Ovary (tissue), 3 donors: Measurements from ENCODE around the gene SRMS.

Source experiments
- EP300 ChIP-seq: sonication (generic); formaldehyde crosslinking; IDR thresholded peaks from one replicate; pipeline ENCODE4 v1.6.1; 2017; ENCODE audit warnings: antibody characterized with exemption
- POLR2A ChIP-seq: fragments of 450-650 bp; IDR thresholded peaks from one replicate; pipeline ENCODE4 v1.6.1; 2017; ENCODE audit warnings: antibody characterized with exemption, mild to moderate bottlenecking, moderate library complexity
- TF ChIP-seq, protein P1 (sequence below), 3 donors: fragments of 450-650 bp in 2 of 3; fragments of 200-600 bp in 1 of 3; IDR thresholded peaks; one replicate each; pipeline versions ENCODE4 v1.5.1 to v1.8.0; 2016 to 2022; ENCODE audit warnings: antibody characterized with exemption in 3 of 3, mild to moderate bottlenecking in 1 of 3
- donor health status: DM: no; HTN: no; CAD: no.

DNA sequence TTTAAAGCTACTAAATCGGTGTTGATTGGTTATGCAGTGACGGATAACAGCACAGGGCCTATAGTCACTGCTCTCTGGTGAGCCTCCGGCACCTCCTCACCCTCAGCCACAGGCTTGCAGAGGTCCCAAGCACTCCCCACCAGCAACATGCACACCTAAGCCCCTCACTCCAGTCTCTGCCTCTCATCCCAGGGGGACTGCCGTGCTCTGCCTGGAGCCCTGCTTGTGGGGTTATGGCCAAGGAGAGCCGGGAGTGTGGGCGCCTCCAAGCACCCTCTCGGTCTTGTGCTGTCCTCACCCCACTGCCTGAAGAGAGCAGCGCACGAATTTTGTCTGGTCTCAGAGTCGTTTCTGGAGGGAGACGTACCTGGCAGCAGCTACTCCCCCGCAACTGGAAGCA lies 41.8 kb downstream of the SRMS start:
- TF ChIP-seq, protein P1, sequence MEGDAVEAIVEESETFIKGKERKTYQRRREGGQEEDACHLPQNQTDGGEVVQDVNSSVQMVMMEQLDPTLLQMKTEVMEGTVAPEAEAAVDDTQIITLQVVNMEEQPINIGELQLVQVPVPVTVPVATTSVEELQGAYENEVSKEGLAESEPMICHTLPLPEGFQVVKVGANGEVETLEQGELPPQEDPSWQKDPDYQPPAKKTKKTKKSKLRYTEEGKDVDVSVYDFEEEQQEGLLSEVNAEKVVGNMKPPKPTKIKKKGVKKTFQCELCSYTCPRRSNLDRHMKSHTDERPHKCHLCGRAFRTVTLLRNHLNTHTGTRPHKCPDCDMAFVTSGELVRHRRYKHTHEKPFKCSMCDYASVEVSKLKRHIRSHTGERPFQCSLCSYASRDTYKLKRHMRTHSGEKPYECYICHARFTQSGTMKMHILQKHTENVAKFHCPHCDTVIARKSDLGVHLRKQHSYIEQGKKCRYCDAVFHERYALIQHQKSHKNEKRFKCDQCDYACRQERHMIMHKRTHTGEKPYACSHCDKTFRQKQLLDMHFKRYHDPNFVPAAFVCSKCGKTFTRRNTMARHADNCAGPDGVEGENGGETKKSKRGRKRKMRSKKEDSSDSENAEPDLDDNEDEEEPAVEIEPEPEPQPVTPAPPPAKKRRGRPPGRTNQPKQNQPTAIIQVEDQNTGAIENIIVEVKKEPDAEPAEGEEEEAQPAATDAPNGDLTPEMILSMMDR (IDR thresholded peaks at IDR 0.05), result no peak
- TF ChIP-seq EP300, result no peak
- no peak for TF ChIP-seq POLR2A
